HG02870 (cell line): ENCODE measurements around the gene LGALS7B.
"Not testable (repeated sequence)": the region's sequence is repeated elsewhere in the genome, so short reads cannot be mapped to it uniquely, and the experiment has no call there.

Experiments
- ATAC-seq: cut with Tn5 transposase; IDR thresholded peaks from one replicate; pipeline ENCODE4 v1.9.1; 2021; ENCODE audit warnings: mild to moderate bottlenecking, moderate library complexity; ENCODE audit not compliant: unreplicated experiment

The LGALS7B gene

GRCh38 chr19:38816131-38816750 lies 27.2 kb downstream of the LGALS7B start:
- ATAC-seq, result no peak

GRCh38 chr19:38817081-38817480 lies 28.1 kb downstream of the LGALS7B start:
- ATAC-seq, result no peak

DNA sequence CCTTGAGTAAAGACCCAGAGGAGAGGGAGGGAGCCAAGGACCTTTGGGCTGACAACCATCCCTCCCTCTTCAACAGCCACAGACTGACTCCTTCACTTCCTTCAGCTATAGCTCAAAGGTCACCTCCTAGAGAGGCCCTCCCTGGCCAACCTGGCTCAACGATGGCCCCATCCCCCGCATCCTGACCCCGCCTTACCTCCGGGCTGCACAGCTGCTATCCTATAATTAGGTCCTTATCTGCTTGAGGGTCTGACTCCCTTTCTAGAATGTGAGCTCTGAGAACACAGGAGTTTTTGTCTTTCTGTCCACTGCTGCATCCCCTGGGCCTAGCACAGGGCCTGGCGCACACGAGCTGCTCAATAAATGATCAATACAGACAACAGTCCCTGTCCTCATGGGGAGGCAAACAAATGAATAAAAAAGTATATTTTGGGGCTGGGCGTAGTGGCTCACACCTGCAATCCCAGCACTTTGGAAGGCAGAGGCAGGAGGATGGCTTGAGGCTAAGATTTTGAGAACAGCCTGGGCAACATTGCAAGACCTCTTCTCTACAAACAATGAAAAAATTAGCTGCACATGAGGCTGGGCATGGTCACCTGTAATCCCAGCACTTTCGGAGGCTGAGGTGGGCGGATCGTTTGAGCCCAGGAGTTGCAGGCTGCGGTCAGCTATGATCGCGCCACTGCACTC lies 30.4 kb downstream of the LGALS7B start:
- ATAC-seq, result no peak

GRCh38 chr19:38821230-38821825 lies 32.3 kb downstream of the LGALS7B start:
- not testable (repeated sequence) for ATAC-seq

DNA sequence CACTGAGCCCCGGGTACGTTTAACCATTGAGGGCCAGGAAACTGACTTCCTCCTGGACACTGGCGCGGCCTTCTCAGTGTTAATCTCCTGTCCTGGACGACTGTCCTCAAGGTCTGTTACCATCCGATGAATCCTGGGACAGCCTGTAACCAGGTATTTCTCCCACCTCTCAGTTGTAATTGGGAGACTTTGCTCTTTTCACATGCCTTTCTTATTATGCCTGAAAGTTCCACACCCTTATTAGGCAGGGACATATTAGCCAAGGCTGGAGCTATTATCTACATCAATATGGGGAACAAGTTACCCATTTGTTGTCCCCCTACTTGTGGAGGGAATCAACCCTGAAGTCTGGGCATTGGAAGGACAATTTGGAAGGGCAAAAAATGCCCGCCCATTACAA lies 36.9 kb downstream of the LGALS7B start:
- not testable (repeated sequence) for ATAC-seq

DNA sequence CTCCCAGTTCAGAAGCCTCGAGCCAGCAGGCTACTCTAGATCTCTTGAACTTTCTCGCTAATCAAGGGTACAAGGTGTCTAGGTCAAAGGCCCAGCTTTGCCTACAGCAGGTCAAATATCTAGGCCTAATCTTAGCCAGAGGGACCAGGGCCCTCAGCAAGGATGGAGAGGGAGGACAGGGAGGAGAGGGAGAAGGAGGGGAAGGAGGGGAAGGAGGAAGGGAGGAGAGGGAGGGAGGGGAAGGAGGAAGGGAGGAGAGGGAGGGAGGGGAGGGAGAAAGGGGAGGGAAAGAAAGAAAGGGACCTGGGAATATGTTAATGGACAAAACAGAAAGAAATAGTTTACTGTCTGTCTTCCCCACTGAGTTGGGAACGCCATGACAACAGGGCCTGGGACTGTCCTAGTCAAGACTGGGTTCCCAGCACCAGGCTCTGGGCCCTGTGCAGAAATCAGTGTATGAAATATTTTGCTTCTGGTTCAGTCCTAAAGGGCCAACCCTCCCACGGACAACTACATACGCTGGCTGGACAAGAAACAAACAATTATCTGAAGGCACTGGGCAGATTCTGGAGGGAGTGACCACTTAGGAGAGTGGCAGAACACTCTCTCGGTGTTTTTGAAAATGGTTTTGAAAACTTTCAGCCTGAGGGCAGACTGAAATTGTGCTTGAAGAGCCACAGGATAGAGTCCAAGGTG lies 38.0 kb downstream of the LGALS7B start:
- no peak for ATAC-seq

DNA sequence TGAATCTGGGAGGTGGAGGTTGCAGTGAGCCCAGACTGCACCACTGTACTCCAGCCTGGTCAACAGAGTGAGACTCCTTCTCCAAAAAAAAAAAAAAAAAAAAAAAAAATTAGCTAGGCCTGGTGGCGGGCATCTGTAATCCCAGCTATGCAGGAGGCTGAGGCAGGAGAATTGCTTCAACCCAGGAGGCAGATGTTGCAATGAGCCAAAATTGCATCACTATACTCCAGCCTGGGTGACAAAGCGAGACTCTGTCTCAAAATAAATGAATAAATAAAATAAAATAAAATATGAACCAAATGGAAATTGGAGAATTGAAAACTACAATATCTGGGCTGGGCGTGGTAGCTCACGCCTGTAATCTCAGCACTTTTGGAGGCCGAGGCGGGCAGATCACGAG lies 40.2 kb downstream of the LGALS7B start:
- not testable (repeated sequence) for ATAC-seq

GRCh38 chr19:38830039-38830733 lies 41.2 kb downstream of the LGALS7B start:
- ATAC-seq, result no peak

- ATAC-seq, result peak; percentile 51
Observed at GRCh38 chr19:38831142-38831605, 42.2 kb downstream of the LGALS7B start.

DNA sequence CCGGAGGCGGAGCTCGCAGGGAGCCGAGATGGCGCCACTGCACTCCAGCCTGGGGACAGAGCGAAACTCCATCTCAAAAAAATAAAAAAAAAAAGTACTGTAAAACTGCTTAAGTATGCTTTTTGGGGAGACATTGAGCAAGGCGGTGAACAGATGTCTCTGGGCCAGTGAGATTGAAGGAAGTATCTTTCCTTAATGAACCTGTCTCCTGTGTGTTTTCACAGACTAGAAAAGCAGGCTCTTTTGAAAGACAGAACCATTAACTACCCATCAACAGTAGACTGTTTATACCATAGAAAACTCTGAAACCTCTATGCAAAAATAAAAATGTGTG lies 44.1 kb downstream of the LGALS7B start:
- ATAC-seq, result no peak

DNA sequence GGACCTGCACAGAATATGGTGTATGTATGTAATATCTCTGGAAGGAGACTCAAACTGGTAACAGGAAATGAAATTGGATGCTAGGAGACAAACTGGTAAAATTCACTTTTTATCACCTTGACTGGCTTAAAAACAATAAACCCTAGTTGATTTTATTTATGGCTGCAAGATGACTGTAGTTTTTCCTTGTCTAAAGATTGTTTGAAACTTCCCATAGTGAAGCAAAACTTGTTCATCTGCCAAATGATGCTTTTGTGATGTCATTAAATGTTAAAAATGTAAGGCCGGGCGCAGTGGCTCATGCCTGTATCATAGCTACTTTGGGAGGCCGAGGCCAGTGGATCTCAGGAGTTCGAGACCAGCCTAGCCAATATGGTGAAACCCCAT lies 45.1 kb downstream of the LGALS7B start:
- no peak for ATAC-seq

DNA sequence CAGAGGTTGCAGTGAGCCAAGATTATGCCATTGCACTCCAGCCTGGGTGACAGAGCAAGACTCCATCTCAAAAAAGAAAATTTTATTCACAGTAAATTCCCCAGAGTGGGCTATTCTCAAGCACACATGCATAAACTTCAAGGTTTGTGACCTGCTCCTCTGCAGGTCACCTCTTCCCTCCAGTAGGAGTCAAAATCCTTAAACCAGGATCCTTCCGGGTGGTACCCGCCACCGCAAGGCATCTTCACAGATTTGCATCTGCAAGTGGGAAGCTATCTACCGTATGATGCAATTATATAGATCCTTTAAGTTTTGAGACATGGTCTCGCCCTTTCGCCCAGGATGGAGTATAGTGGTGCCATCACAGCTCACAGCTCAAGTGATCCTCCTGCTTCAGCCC lies 45.6 kb downstream of the LGALS7B start:
- no peak for ATAC-seq

GRCh38 chr19:38836159-38836982 lies 47.4 kb downstream of the LGALS7B start:
- no peak for ATAC-seq

GRCh38 chr19:38836983-38837626 lies 48.1 kb downstream of the LGALS7B start:
- ATAC-seq, result no peak

DNA sequence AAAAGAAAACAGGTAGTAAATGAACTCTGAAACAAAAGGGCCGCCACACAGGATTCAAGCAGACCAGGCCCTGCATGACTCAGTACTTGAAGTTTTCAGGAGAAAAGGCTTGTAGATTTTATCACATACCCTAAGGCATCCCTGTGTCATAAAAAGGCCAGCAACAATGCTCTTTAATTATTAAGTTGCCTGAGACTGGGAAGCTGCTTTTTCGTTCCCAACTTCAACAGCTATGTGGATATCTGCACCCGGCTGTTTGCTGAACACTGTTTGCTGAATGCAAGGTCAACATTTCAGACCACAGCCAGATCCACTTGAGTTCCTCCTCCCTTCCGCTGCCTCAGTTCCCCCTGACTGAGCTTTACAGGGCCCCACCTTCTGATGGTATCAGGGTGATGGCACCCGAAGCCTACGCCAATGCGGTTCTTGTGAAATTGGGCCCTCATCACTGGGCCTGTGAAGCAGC lies 48.7 kb downstream of the LGALS7B start:
- no peak for ATAC-seq

DNA sequence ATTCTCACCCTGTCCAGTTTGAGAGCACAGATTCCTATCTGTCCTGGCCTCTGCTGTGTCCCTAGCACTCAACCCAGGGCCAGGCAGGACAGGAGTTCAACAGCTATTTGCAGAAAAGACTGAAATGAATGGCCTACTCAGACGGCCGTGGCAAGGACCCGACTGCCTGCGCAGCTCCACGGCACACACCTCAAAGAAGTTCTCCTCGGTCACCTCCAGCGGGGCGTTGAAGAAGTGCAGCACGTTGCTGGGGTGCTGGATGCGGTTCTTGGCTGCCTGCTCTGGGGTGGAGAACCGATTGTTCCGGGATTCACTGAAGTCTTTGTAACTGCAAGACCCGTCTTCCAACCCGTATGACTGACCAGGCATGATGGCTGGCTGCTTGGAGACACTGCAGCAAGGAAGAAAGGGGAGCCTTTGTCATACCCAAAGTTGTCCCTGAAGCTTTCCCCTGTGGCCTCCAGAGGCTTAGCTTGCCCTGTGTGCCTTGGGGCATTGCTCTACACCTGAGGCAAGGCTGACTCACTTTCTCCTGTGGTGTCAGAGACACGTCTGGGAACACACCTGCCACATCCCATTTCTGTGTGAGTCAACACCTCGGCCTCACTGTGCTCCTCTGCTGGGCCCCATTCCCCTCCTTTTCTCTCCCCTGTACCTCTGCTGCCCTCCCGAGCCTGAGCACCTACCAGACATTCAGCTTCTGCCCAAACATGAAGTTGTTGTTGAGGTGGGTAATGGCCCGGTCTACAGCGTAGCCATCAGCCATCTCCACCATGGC lies 49.4 kb downstream of the LGALS7B start:
- no peak for ATAC-seq

- ATAC-seq, result no peak
Observed at GRCh38 chr19:38838986-38839761, 50.2 kb downstream of the LGALS7B start.
